ENCODE data around the gene SHC2. TPM values are rescaled to one million over a fixed set of nuclear protein-coding genes. Genes with fewer than 3 reads are reported as not detected.

Gene SHC2
- total and polyA plus RNA-seq, 2 of the 13 experiments (the other 11 are each of a cell fraction or from before 2014, with no cell fraction given) = 9.0 to 18.3 TPM

DNA sequence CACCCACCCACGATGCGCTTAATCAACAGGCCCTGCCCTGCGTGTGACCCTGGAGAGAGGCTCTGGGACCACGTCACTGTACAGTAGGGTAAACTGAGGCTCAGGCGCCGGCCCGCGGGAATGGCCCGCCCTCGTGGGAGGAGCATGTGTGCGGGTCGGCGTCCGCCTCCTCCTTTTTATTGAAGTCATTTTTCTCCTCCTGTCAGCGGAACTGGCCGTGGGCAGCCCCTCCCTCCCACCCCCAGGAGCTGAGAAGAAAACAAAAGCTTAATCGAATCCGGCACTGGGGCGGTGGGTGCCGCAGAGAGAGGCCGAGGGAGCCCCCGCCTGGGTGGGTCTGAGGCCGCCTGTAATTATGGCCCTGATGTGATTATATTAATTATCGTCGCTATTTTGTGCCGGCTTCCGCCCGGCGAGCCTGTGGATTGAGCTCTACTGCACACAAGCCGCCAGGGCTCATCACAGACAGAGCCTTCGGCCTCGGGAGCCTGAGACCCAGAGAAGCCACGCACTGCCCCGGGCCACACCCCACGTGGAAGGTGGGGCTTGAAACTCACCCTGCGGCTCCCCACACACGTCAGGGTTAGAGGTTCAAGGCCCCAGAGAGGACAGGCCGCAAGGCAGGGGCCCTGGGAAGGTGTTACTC, 58.8 kb downstream of the SHC2 start (continued):
- TF ChIP-seq, protein P1, sequence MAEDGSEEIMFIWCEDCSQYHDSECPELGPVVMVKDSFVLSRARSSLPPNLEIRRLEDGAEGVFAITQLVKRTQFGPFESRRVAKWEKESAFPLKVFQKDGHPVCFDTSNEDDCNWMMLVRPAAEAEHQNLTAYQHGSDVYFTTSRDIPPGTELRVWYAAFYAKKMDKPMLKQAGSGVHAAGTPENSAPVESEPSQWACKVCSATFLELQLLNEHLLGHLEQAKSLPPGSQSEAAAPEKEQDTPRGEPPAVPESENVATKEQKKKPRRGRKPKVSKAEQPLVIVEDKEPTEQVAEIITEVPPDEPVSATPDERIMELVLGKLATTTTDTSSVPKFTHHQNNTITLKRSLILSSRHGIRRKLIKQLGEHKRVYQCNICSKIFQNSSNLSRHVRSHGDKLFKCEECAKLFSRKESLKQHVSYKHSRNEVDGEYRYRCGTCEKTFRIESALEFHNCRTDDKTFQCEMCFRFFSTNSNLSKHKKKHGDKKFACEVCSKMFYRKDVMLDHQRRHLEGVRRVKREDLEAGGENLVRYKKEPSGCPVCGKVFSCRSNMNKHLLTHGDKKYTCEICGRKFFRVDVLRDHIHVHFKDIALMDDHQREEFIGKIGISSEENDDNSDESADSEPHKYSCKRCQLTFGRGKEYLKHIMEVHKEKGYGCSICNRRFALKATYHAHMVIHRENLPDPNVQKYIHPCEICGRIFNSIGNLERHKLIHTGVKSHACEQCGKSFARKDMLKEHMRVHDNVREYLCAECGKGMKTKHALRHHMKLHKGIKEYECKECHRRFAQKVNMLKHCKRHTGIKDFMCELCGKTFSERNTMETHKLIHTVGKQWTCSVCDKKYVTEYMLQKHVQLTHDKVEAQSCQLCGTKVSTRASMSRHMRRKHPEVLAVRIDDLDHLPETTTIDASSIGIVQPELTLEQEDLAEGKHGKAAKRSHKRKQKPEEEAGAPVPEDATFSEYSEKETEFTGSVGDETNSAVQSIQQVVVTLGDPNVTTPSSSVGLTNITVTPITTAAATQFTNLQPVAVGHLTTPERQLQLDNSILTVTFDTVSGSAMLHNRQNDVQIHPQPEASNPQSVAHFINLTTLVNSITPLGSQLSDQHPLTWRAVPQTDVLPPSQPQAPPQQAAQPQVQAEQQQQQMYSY (CRISPR knock-in tag; IDR thresholded peaks at IDR 0.05) = no peak
- TF ChIP-seq SIX4 (CRISPR knock-in tag; IDR thresholded peaks at IDR 0.05) (no peak), KAT8 (CRISPR knock-in tag; IDR thresholded peaks at IDR 0.05) (no peak), ZNF503 (CRISPR knock-in tag; IDR thresholded peaks at IDR 0.05) (no peak), ZMYM4 (CRISPR knock-in tag; IDR thresholded peaks at IDR 0.05) (no peak)
